IMR-90 (cell line): Measurements from ENCODE around the gene DLG5. TPM values are rescaled to one million over a fixed set of nuclear protein-coding genes. Genes with fewer than 3 reads are reported as not detected.

ENCODE experiments used
- ATAC-seq: fragments of 200-7000 bp; cut with Tn5 transposase; 2 replicates; pipeline ENCODE4 v1.9.1; 2020; ENCODE audit warnings: low read depth, mild to moderate bottlenecking, moderate library complexity
- BruUV-seq: library from RNA; stranded (reverse); fragments of 400-500 nt; replicated peaks from 2 replicates; lab custom pipeline; 2021; lab: Mats Ljungman, UMichigan
- CTCF ChIA-PET: fragments of 300-600 bp; formaldehyde crosslinking; extraction: SDS; loops from one replicate; lab custom pipeline; 2021; ENCODE audit warnings: antibody characterized with exemption; lab: Yijun Ruan, JAX
- POLR2A ChIA-PET: fragments of 300-600 bp; sonication (Branson Sonifier 250); formaldehyde crosslinking; loops from one replicate; lab custom pipeline; 2022; ENCODE audit warnings: antibody characterized with exemption; ENCODE audit not compliant: unreplicated experiment; lab: Charles Lee
- DNase-seq: peaks from one replicate; pipeline ENCODE4 v3.0.0; 2013
- H2AFZ ChIP-seq: replicated peaks from 2 replicates; pipeline ENCODE3; 2013; ENCODE audit warnings: low read length, mild to moderate bottlenecking; ENCODE audit not compliant: poor library complexity
- H2AK5ac ChIP-seq: 2 replicates; pipeline ENCODE4 v1.6.1; 2013; ENCODE audit warnings: low read depth, low read length, inconsistent platforms
- H2AK9ac ChIP-seq: replicated peaks from 2 replicates; pipeline ENCODE3; 2013; ENCODE audit warnings: mild to moderate bottlenecking, low read depth, low read length, moderate library complexity; ENCODE audit not compliant: poor library complexity
- H2BK120ac ChIP-seq: 2 replicates; pipeline ENCODE4 v1.6.1; 2013; ENCODE audit warnings: low read depth, low read length, inconsistent platforms
- H2BK15ac ChIP-seq: 3 replicates; pipeline ENCODE4 v1.6.1; 2013; ENCODE audit warnings: low read depth, low read length, inconsistent platforms
- H2BK20ac ChIP-seq: 2 replicates; pipeline ENCODE4 v1.6.1; 2013; ENCODE audit warnings: low read depth, mild to moderate bottlenecking, inconsistent platforms, low read length, moderate library complexity
- H2BK5ac ChIP-seq: 2 replicates; pipeline ENCODE4 v1.6.1; 2013; ENCODE audit warnings: mild to moderate bottlenecking, low read depth, low read length, inconsistent platforms; ENCODE audit not compliant: poor library complexity, severe bottlenecking
- H3K14ac ChIP-seq: replicated peaks from 2 replicates; pipeline ENCODE4 v1.6.1; 2013; ENCODE audit warnings: low read depth, low read length, inconsistent platforms
- H3K18ac ChIP-seq: 2 replicates; pipeline ENCODE4 v1.6.1; 2013; ENCODE audit warnings: low read depth, low read length, control low read depth
- H3K23ac ChIP-seq: 2 replicates; pipeline ENCODE4 v1.6.1; 2013; ENCODE audit warnings: low read depth, low read length, inconsistent platforms
- H3K27ac ChIP-seq: 2 replicates; pipeline ENCODE4 v1.5.1; 2013; ENCODE audit warnings: mild to moderate bottlenecking, control low read depth, low read length; ENCODE audit not compliant: insufficient read depth
- H3K27me3 ChIP-seq: 2 replicates; pipeline ENCODE4 v1.6.1; 2013; ENCODE audit warnings: low read length; ENCODE audit not compliant: control insufficient read depth, insufficient read depth
- H3K36me3 ChIP-seq: 2 replicates; pipeline ENCODE4 v1.6.1; 2013; ENCODE audit warnings: low read length, mixed read lengths; ENCODE audit not compliant: control insufficient read depth, insufficient read depth
- H3K4ac ChIP-seq: 2 replicates; pipeline ENCODE4 v1.6.1; 2013; ENCODE audit warnings: low read depth, low read length, inconsistent platforms
- H3K4me1 ChIP-seq: 2 replicates; pipeline ENCODE4 v1.6.1; 2013; ENCODE audit warnings: low read length, mixed read lengths; ENCODE audit not compliant: control insufficient read depth, insufficient read depth
- H3K4me2 ChIP-seq: 2 replicates; pipeline ENCODE4 v1.6.1; 2013; ENCODE audit warnings: low read depth, mild to moderate bottlenecking, control low read depth, low read length, moderate library complexity
- H3K4me3 ChIP-seq: 2 replicates; pipeline ENCODE4 v1.5.1; 2013; ENCODE audit warnings: low read depth, mild to moderate bottlenecking, control low read depth, low read length, moderate library complexity; ENCODE audit not compliant: insufficient read depth
- H3K56ac ChIP-seq: 2 replicates; pipeline ENCODE4 v1.6.1; 2013; ENCODE audit warnings: low read length, inconsistent platforms; ENCODE audit not compliant: insufficient read depth; ENCODE audit errors: extremely low read depth
- H3K79me1 ChIP-seq, 2 experiments: 2 replicates each; pipeline ENCODE4 v1.6.1; 2013; ENCODE audit warnings: low read length in 2 of 2, inconsistent platforms in 1 of 2, low read depth in 1 of 2
- H3K9ac ChIP-seq: 2 replicates; pipeline ENCODE4 v1.6.1; 2013; ENCODE audit warnings: low read depth, low read length, control low read depth
- H3K9me1 ChIP-seq: 2 replicates; pipeline ENCODE4 v1.6.1; 2013; ENCODE audit warnings: low read length, inconsistent platforms; ENCODE audit not compliant: insufficient read depth
- H3K9me3 ChIP-seq: 2 replicates; pipeline ENCODE4 v1.6.1; 2013; ENCODE audit warnings: low read length; ENCODE audit not compliant: control insufficient read depth, insufficient read depth
- H4K20me1 ChIP-seq: 2 replicates; pipeline ENCODE4 v1.6.1; 2013; ENCODE audit warnings: low read length, inconsistent platforms; ENCODE audit not compliant: insufficient read depth
- H4K5ac ChIP-seq: 2 replicates; pipeline ENCODE4 v1.6.1; 2013; ENCODE audit warnings: mild to moderate bottlenecking, low read depth, low read length, control low read depth
- H4K8ac ChIP-seq, 2 experiments: 2 replicates each; pipeline ENCODE4 v1.6.1; 2013; ENCODE audit warnings: low read depth in 2 of 2, low read length in 2 of 2, control low read depth in 1 of 2, inconsistent platforms in 1 of 2
- H4K91ac ChIP-seq: 2 replicates; pipeline ENCODE4 v1.6.1; 2013; ENCODE audit warnings: low read depth, low read length, inconsistent platforms; ENCODE audit not compliant: insufficient read depth
- CTCF ChIP-seq: conservative IDR thresholded peaks from 2 replicates; pipeline ENCODE4 v1.5.1; 2012; ENCODE audit warnings: mild to moderate bottlenecking, low read depth, low read length, improper control_type of control experiment
- MAZ ChIP-seq: IDR thresholded peaks from 2 replicates; pipeline ENCODE4 v1.6.1; 2012; ENCODE audit warnings: low read depth, mild to moderate bottlenecking, low read length, improper control_type of control experiment, moderate library complexity, borderline replicate concordance
- MXI1 ChIP-seq: IDR thresholded peaks from 2 replicates; pipeline ENCODE4 v1.6.1; 2012; ENCODE audit warnings: low read depth, mild to moderate bottlenecking, low read length, moderate library complexity, borderline replicate concordance
- POLR2A ChIP-seq: IDR thresholded peaks from 2 replicates; pipeline ENCODE4 v1.6.1; 2012; ENCODE audit warnings: mild to moderate bottlenecking, low read depth, low read length
- RAD21 ChIP-seq: IDR thresholded peaks from 2 replicates; pipeline ENCODE4 v1.6.1; 2012; ENCODE audit warnings: low read length, improper control_type of control experiment
- whole genome bisulfite sequencing, 2 experiments: methylation state at CpG; one replicate each; pipeline versions ENCODE4 v1.1.5 to v1.1.7; 2013; ENCODE audit warnings: missing lambda C conversion rate in 2 of 2; ENCODE audit not compliant: insufficient read length in 1 of 2; ENCODE audit errors: extremely low coverage in 2 of 2; 5-methylcytosine and 5-hydroxymethylcytosine counted together
- dilution Hi-C: fragments of 300-500 bp; cut with HindIII; formaldehyde crosslinking; loops from one replicate; pipeline ENCODE4 v1.14.3; 2018; ENCODE audit warnings: low sequenced_read_pairs; ENCODE audit not compliant: unreplicated experiment
- in situ Hi-C: fragments of 300-500 bp; cut with MboI; formaldehyde crosslinking; loops from 3 replicates; pipeline ENCODE4 v1.14.3; 2019; ENCODE audit warnings: low sequenced_read_pairs, inconsistent platforms, mixed read lengths
- intact Hi-C: fragments of 100-400 bp; cut with micrococcal nuclease; formaldehyde crosslinking; loops from 2 replicates; pipeline ENCODE4 v1.10.0; 2022
- polyA plus RNA-seq, 3 experiments: library from polyadenylated mRNA; depleted of rRNA; stranded (reverse); fragments of >200 nt; gene quantifications; 2 replicates each; pipeline ENCODE4 v1.2.3, GENCODE V29; 2012; ENCODE audit warnings: low replicate concordance in 1 of 3
- total RNA-seq: library from RNA; depleted of rRNA; stranded (reverse); fragments of >200 nt; gene quantifications from 2 replicates; pipeline ENCODE4 v1.2.3, GENCODE V29; 2012

Gene DLG5
- total and polyA plus RNA-seq, 2 of the 4 experiments (the other 2 are of a cell fraction), result 12.7 to 28.7 TPM

GRCh38 chr10:77925795-77926565, 575 bp downstream of the DLG5 start:
- peak overlapping the region; percentile 95 for H2AK9ac ChIP-seq
- 0 out of 2 replicates have a peak overlapping the region, but pooled peaks have one; percentile 17 for H4K5ac ChIP-seq
- in situ Hi-C loops (no loop called here), intact Hi-C loops (loop anchor here (2.0 to 10.0 kb wide), 3 partner anchors 45 to 99 kb away; partner anchors contain the start of gene POLR3A), dilution Hi-C loops (no loop called here)
- H3K18ac ChIP-seq, result no peak overlapping the region; the same call in 1 of the 2 replicates
- ChIA-PET POLR2A (interaction anchor here (0.7 to 1.1 kb wide), 2 partner anchors 11 to 120 kb away, joined by 4 to 11 read pairs; no protein-coding TSS in a partner anchor), CTCF (no interaction called here)
- no peaks in the 10 kb centered on the region for H3K36me3 ChIP-seq
- peak overlapping the region; percentile 99 for H3K4me3 ChIP-seq
- H3K4ac ChIP-seq, result peak overlapping the region; percentile 71
- H3K27ac ChIP-seq, result peak overlapping the region; percentile 76
- peak overlapping the region; percentile 93 for H3K4me2 ChIP-seq
- H3K23ac ChIP-seq, result peak overlapping the region; percentile 66; the same call in 1 of the 2 replicates
- H2AFZ ChIP-seq, result peak overlapping the region; percentile 94
- peak overlapping the region; percentile 47; the same call in 1 of the 2 replicates for H3K56ac ChIP-seq
- 1% methylated on average over 58 of the region's 73 CpGs; no CpG with 5 or more reads in 1 of the 2 experiments for WGBS, 2 experiments
- H3K4me1 ChIP-seq, result peaks cover 9% of the 10 kb centered on the region
- peak overlapping the region; percentile 5; the same call in 1 of the 2 replicates for H2BK120ac ChIP-seq
- peaks cover 48% of the 10 kb centered on the region for H4K20me1 ChIP-seq
- H3K9me3 ChIP-seq, result 0 out of 2 replicates have a peak, but pooled peaks cover 3% of the 10 kb centered on the region
- peak overlapping the region; percentile 70 for H4K91ac ChIP-seq
- H3K79me1 ChIP-seq, result peaks cover 14 to 53% of the 10 kb centered on the region in 2 experiments
- H2AK5ac ChIP-seq, result peak overlapping the region; percentile 86
- H3K14ac ChIP-seq, result peak overlapping the region; percentile 94
- H2BK20ac ChIP-seq, result no peak overlapping the region
- H3K9me1 ChIP-seq, result peaks cover 26% of the 10 kb centered on the region
- DNase-seq (no peak), ATAC-seq (peak; percentile 65)
- H3K27me3 ChIP-seq, result no peaks in the 10 kb centered on the region
- H4K8ac ChIP-seq, result peak overlapping the region; percentile 52 to 59; a peak in 2 of 4 replicates
- TF ChIP-seq RAD21, result 0 out of 2 replicates have a peak, but pooled peaks have one; percentile 10
- no peak for TF ChIP-seq POLR2A
- TF ChIP-seq CTCF, result no peak
- TF ChIP-seq MXI1, result no peak
- TF ChIP-seq MAZ, result 0 out of 2 replicates have a peak, but pooled peaks have one; percentile 8
- no peak overlapping the region for H2BK15ac ChIP-seq
- peak overlapping the region; percentile 92 for H3K9ac ChIP-seq
- peak overlapping the region; percentile 74 for H2BK5ac ChIP-seq
- BruUV-seq, result no TSS peak
